ENCODE measurements around the gene CHRNG.

Gene CHRNG

DNA sequence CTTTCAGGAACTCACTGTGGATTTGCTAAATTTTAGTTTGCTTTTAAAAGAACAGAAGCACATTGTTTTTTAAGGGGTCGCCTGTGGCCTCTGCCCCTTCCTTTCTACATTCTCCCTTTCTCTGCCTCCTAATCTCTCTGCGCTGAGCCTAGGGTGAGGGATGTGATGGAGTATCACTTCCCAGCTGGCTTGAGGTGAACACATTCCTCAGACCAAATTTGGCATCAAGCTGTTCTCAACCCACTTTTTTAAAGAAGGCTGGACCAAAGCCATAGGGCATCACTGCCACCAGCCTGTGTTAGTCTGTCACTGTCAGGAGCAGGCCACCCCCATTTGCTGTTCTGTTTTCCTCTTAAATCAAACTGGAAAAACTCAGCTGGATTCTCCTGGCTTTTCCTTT lies 38.3 kb downstream of the CHRNG start:
- ChIA-PET CTCF (interaction anchor here (0.9 kb wide), 1 partner anchor 10 kb away, joined by 3 read pairs; no protein-coding TSS in a partner anchor), POLR2A (interaction anchor here (1.3 kb wide), 1 partner anchor 27 kb away, joined by 4 read pairs; the partner anchor contains the start of genes EIF4E2 and TIGD1)
- H3K36me3 ChIP-seq (ENCODE audit: control insufficient read depth in 2 of 2, insufficient read depth in 1 of 2, low read length in 2 of 2) = peaks cover 5 to 67% of the 10 kb centered on the region in 2 experiments; a peak in 2 of 3 replicates

DNA sequence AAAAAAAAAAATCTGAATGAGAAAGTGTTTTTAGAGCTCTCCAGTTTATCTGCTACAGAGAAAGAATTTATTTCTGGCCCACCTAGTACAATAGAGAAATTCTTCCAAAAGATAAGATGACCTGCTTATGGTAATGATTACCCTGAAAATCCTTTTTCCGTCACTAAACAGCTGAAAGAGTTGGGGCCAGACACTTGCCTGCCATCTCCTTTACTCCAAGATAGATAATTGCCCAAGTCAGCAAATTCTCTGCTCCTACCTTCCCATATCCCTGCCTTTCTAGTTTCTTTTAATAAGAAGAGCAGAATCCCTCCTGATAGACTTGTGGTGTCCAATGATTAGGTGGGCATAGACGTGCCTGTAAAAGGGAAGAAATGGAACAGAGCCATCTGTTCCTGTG lies 39.1 kb downstream of the CHRNG start:
- Histone ChIP-seq H3K9me3 (ENCODE audit: control insufficient read depth, insufficient read depth, low read depth, low read length) (no peaks in the 10 kb centered on the region), H3K4me1 (ENCODE audit: control insufficient read depth, insufficient read depth, low read length) (no peaks in the 10 kb centered on the region), H3K4me3 (ENCODE audit: low read depth, low read length) (no peak overlapping the region), H3K27ac (ENCODE audit: extremely low read depth, low read depth, low read length) (no peak overlapping the region), H3K36me3 (ENCODE audit: control insufficient read depth in 2 of 2, insufficient read depth in 1 of 2, low read length in 2 of 2) (peaks cover 5 to 67% of the 10 kb centered on the region in 2 experiments; a peak in 2 of 3 replicates)
- ChIA-PET POLR2A (no interaction called here), CTCF (interaction anchor here (1.1 kb wide), 1 partner anchor 11 kb away, joined by 3 read pairs; no protein-coding TSS in a partner anchor)
- TF ChIP-seq ZNF629 (tag by site-specific recombination; IDR thresholded peaks at IDR 0.05) = no peak
- TF ChIP-seq ZNF76 (tag by site-specific recombination; IDR thresholded peaks at IDR 0.05; ENCODE audit: borderline replicate concordance, low read depth) = no peak
- no peak for TF ChIP-seq ZNF324 (tag by site-specific recombination; IDR thresholded peaks at IDR 0.05)
- TF ChIP-seq ZNF785 (tag by site-specific recombination; IDR thresholded peaks at IDR 0.05) = no peak
- no peak for TF ChIP-seq ZNF416 (tag by site-specific recombination; IDR thresholded peaks at IDR 0.05)
- no peak for TF ChIP-seq FEZF1 (tag by site-specific recombination; IDR thresholded peaks at IDR 0.05)
- TF ChIP-seq, protein P1, sequence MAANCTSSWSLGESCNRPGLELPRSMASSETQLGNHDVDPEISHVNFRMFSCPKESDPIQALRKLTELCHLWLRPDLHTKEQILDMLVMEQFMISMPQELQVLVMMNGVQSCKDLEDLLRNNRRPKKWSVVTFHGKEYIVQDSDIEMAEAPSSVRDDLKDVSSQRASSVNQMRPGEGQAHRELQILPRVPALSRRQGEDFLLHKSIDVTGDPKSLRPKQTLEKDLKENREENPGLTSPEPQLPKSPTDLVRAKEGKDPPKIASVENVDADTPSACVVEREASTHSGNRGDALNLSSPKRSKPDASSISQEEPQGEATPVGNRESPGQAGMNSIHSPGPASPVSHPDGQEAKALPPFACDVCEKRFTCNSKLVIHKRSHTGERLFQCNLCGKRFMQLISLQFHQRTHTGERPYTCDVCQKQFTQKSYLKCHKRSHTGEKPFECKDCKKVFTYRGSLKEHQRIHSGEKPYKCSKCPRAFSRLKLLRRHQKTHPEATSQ (tag by site-specific recombination; IDR thresholded peaks at IDR 0.05) = no peak
- TF ChIP-seq ZNF16 (tag by site-specific recombination; IDR thresholded peaks at IDR 0.05; ENCODE audit: low read depth) = no peak
- TF ChIP-seq PRDM1 (tag by site-specific recombination; IDR thresholded peaks at IDR 0.05) = no peak

More for the DNA sequence above, 38.3 kb downstream of the CHRNG start:
- H3K9me3 ChIP-seq (ENCODE audit: control insufficient read depth, insufficient read depth, low read depth, low read length) = no peaks in the 10 kb centered on the region
- no peak overlapping the region for H3K4me3 ChIP-seq (ENCODE audit: low read depth, low read length)
- no peak overlapping the region for H3K27ac ChIP-seq (ENCODE audit: extremely low read depth, low read depth, low read length)
- H3K4me1 ChIP-seq (ENCODE audit: control insufficient read depth, insufficient read depth, low read length) = no peaks in the 10 kb centered on the region
- TF ChIP-seq OSR2 (tag by site-specific recombination; IDR thresholded peaks at IDR 0.05) = no peak
- no peak for TF ChIP-seq KLF8 (tag by site-specific recombination; IDR thresholded peaks at IDR 0.05)
- TF ChIP-seq ZNF670 (tag by site-specific recombination; IDR thresholded peaks at IDR 0.05; ENCODE audit: low read depth) = no peak
- TF ChIP-seq, protein P2, sequence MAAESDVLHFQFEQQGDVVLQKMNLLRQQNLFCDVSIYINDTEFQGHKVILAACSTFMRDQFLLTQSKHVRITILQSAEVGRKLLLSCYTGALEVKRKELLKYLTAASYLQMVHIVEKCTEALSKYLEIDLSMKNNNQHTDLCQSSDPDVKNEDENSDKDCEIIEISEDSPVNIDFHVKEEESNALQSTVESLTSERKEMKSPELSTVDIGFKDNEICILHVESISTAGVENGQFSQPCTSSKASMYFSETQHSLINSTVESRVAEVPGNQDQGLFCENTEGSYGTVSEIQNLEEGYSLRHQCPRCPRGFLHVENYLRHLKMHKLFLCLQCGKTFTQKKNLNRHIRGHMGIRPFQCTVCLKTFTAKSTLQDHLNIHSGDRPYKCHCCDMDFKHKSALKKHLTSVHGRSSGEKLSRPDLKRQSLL (tag by site-specific recombination; IDR thresholded peaks at IDR 0.05) = no peak
- TF ChIP-seq ZNF214 (tag by site-specific recombination; IDR thresholded peaks at IDR 0.05; ENCODE audit: borderline replicate concordance) = no peak
- no peak for TF ChIP-seq ZNF112 (tag by site-specific recombination; IDR thresholded peaks at IDR 0.05)
- TF ChIP-seq, protein P3, sequence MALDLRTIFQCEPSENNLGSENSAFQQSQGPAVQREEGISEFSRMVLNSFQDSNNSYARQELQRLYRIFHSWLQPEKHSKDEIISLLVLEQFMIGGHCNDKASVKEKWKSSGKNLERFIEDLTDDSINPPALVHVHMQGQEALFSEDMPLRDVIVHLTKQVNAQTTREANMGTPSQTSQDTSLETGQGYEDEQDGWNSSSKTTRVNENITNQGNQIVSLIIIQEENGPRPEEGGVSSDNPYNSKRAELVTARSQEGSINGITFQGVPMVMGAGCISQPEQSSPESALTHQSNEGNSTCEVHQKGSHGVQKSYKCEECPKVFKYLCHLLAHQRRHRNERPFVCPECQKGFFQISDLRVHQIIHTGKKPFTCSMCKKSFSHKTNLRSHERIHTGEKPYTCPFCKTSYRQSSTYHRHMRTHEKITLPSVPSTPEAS (tag by site-specific recombination; IDR thresholded peaks at IDR 0.05) = no peak

DNA sequence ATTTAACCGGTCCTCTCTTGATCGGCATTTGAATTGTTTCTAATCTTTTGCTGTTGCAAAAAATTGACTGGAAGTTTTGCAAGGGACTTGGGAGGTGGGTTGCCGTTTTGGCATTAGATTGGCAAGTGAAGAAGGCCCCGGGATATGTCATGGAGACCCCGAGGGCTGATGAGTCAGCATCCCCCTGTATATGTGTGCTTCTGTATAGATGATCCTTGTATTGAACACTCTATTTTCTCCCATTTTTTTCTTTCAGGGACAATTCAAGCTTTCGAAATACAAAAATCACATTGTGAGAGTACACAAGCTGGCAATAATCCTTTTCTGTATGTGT lies 41.1 kb downstream of the CHRNG start:
- Histone ChIP-seq H3K27ac (ENCODE audit: extremely low read depth, low read depth, low read length) (no peak overlapping the region), H3K9me3 (ENCODE audit: control insufficient read depth, insufficient read depth, low read depth, low read length) (no peaks in the 10 kb centered on the region), H3K4me3 (ENCODE audit: low read depth, low read length) (no peak overlapping the region), H3K36me3 (ENCODE audit: control insufficient read depth in 2 of 2, insufficient read depth in 1 of 2, low read length in 2 of 2) (peaks cover 5 to 54% of the 10 kb centered on the region in 2 experiments; a peak in 2 of 3 replicates), H3K4me1 (ENCODE audit: control insufficient read depth, insufficient read depth, low read length) (no peaks in the 10 kb centered on the region)
- no peak for TF ChIP-seq ZNF530 (tag by site-specific recombination; IDR thresholded peaks at IDR 0.05; ENCODE audit: low read depth)
- TF ChIP-seq ZNF112 (tag by site-specific recombination; IDR thresholded peaks at IDR 0.05) = no peak
- no peak for TF ChIP-seq BCL11B (tag by site-specific recombination; IDR thresholded peaks at IDR 0.05; ENCODE audit: low read depth)
- TF ChIP-seq OSR2 (tag by site-specific recombination; IDR thresholded peaks at IDR 0.05) = no peak
- ChIA-PET POLR2A (no interaction called here), CTCF (interaction anchor here (1.0 to 1.2 kb wide), 2 partner anchors 20 to 58 kb away, joined by 3 to 8 read pairs; no protein-coding TSS in a partner anchor)
